ENCODE measurements around the gene NR1I2.

- TF ChIP-seq CTCF (IDR thresholded peaks at IDR 0.05; ENCODE audit: poor library complexity, severe bottlenecking), result no peak
- no peak for TF ChIP-seq EZH2 (IDR thresholded peaks at IDR 0.05; ENCODE audit: borderline replicate concordance, insufficient read depth, low read length, poor library complexity, severe bottlenecking)
- TF ChIP-seq POLR2AphosphoS5 (IDR thresholded peaks at IDR 0.05), result no peak
- no peak for TF ChIP-seq RAD21 (conservative IDR thresholded peaks at IDR 0.05)
- TF ChIP-seq TAF1 (IDR thresholded peaks at IDR 0.05; ENCODE audit: low read depth), result no peak
Measured at GRCh38 chr3:119768668-119769393, 13.1 kb upstream of the NR1I2 start.
